Body of pancreas (tissue), 4 donors: ENCODE data around the gene DNAJC25.

Source experiments
- POLR2A ChIP-seq, 3 donors: fragments of 450-650 bp; IDR thresholded peaks; one replicate each; pipeline ENCODE4 v1.6.1; 2016; ENCODE audit warnings: antibody characterized with exemption in 3 of 3, mild to moderate bottlenecking in 2 of 3
- TF ChIP-seq, protein P1 (sequence below), 7 experiments: fragments of 450-650 bp in 4 of 7; fragments of 200-600 bp in 3 of 7; sonication (generic) in 3 of 7; IDR thresholded peaks; one replicate each; pipeline ENCODE4 v1.5.1; 2016 to 2019; ENCODE audit warnings: antibody characterized with exemption in 7 of 7

- TF ChIP-seq POLR2A (IDR thresholded peaks at IDR 0.05) = no peak
- TF ChIP-seq, protein P1, sequence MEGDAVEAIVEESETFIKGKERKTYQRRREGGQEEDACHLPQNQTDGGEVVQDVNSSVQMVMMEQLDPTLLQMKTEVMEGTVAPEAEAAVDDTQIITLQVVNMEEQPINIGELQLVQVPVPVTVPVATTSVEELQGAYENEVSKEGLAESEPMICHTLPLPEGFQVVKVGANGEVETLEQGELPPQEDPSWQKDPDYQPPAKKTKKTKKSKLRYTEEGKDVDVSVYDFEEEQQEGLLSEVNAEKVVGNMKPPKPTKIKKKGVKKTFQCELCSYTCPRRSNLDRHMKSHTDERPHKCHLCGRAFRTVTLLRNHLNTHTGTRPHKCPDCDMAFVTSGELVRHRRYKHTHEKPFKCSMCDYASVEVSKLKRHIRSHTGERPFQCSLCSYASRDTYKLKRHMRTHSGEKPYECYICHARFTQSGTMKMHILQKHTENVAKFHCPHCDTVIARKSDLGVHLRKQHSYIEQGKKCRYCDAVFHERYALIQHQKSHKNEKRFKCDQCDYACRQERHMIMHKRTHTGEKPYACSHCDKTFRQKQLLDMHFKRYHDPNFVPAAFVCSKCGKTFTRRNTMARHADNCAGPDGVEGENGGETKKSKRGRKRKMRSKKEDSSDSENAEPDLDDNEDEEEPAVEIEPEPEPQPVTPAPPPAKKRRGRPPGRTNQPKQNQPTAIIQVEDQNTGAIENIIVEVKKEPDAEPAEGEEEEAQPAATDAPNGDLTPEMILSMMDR (IDR thresholded peaks at IDR 0.05) = no peak
Measured at GRCh38 chr9:111622626-111623025, 8.5 kb upstream of the DNAJC25 start.
